GM21723 (cell line): ENCODE data around the gene RABAC1.
"Not testable (repeated sequence)": the region's sequence is repeated elsewhere in the genome, so short reads cannot be mapped to it uniquely, and the experiment has no call there.

ENCODE experiments used
- ATAC-seq: cut with Tn5 transposase; IDR thresholded peaks from one replicate; pipeline ENCODE4 v1.9.1; 2021; ENCODE audit warnings: mild to moderate bottlenecking, moderate library complexity; ENCODE audit not compliant: unreplicated experiment

The RABAC1 gene

GRCh38 chr19:41959056-41960053 lies at the start of gene RABAC1:
Gene RABAC1 (minus strand): TSS chr19:41959321. CDS start chr19:41959292, 29 bp downstream.
- ATAC-seq, result peak; percentile 86

GRCh38 chr19:42006569-42006968 lies 47.4 kb upstream of the RABAC1 start:
- ATAC-seq, result no peak

- no peak for ATAC-seq
Observed at GRCh38 chr19:42005504-42005903, 46.4 kb upstream of the RABAC1 start.

GRCh38 chr19:42003506-42004294 lies 44.6 kb upstream of the RABAC1 start:
- no peak for ATAC-seq

- ATAC-seq, result no peak
Observed at GRCh38 chr19:41999878-42000208, 40.7 kb upstream of the RABAC1 start.

- no peak for ATAC-seq
Observed at GRCh38 chr19:41999071-41999877, 40.2 kb upstream of the RABAC1 start.

- ATAC-seq, result no peak
Observed at GRCh38 chr19:41998246-41999020, 39.3 kb upstream of the RABAC1 start.

GRCh38 chr19:41997851-41998229 lies 38.7 kb upstream of the RABAC1 start:
- no peak for ATAC-seq

- ATAC-seq, result no peak
Observed at GRCh38 chr19:41997121-41997850, 38.2 kb upstream of the RABAC1 start.

- no peak for ATAC-seq
Observed at GRCh38 chr19:41995959-41996797, 37.1 kb upstream of the RABAC1 start.

GRCh38 chr19:41994994-41995958 lies 36.2 kb upstream of the RABAC1 start:
- no peak for ATAC-seq

- no peak for ATAC-seq
Observed at GRCh38 chr19:41994521-41994971, 35.4 kb upstream of the RABAC1 start.

- no peak for ATAC-seq
Observed at GRCh38 chr19:41993612-41994483, 34.7 kb upstream of the RABAC1 start, which contains the start of gene ATP1A3. Gene ATP1A3 (minus strand): TSS chr19:41994230. CDS start chr19:41994076, 154 bp downstream.

- not testable (repeated sequence) for ATAC-seq
Observed at GRCh38 chr19:41991925-41992569, 32.9 kb upstream of the RABAC1 start.

GRCh38 chr19:41991025-41991424 lies 31.9 kb upstream of the RABAC1 start:
- no peak for ATAC-seq

GRCh38 chr19:41990615-41991014 lies 31.5 kb upstream of the RABAC1 start:
- no peak for ATAC-seq
